GM18858 (cell line): ENCODE results near the gene YJU2.
"Not testable (repeated sequence)": the region's sequence is repeated elsewhere in the genome, so short reads cannot be mapped to it uniquely, and the experiment has no call there.

Experiments
- ATAC-seq: cut with Tn5 transposase; IDR thresholded peaks from one replicate; pipeline ENCODE4 v1.9.1; 2021; ENCODE audit not compliant: unreplicated experiment

Gene YJU2

DNA sequence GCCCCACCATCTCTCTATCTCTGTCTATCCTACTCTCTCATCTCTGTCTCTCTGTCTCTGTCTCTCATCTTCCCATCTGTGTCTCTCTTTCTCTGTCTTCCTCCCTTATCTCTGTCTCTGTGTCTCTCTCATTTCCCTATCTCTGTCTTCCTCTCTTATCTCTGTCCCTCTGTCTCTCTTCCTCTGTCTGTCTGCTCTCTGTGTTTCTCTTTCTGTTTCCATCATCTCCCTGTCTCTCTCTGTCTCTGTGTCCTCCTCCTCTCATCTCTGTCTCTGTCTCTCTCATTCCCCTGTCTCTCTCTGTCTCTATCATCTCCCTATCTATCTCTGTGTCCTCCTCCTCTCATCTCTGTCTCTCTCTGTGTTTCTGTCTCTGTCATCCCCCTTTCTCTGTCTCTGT is 19.1 kb upstream of the YJU2 start:
- ATAC-seq, result no peak

DNA sequence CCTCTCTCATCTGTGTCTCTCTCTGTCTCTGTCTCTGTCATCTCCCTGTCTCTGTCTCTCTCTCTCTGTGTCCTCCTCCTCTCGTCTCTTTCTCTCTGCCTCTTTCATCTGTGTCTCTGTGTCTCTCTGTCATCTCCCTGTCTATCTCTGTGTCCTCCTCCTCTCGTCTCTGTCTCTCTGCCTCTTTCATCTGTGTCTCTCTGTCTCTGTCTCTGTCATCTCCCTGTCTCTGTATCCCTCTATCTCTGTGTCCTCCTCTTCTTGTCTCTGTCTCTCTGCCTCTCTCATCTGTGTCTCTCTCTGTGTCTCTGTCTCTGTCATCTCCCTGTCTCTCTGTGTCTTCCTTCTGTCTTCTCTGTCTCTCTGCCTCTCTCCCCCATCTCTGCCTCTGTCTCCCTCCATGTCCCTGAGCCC is 18.1 kb upstream of the YJU2 start:
- no peak for ATAC-seq

DNA sequence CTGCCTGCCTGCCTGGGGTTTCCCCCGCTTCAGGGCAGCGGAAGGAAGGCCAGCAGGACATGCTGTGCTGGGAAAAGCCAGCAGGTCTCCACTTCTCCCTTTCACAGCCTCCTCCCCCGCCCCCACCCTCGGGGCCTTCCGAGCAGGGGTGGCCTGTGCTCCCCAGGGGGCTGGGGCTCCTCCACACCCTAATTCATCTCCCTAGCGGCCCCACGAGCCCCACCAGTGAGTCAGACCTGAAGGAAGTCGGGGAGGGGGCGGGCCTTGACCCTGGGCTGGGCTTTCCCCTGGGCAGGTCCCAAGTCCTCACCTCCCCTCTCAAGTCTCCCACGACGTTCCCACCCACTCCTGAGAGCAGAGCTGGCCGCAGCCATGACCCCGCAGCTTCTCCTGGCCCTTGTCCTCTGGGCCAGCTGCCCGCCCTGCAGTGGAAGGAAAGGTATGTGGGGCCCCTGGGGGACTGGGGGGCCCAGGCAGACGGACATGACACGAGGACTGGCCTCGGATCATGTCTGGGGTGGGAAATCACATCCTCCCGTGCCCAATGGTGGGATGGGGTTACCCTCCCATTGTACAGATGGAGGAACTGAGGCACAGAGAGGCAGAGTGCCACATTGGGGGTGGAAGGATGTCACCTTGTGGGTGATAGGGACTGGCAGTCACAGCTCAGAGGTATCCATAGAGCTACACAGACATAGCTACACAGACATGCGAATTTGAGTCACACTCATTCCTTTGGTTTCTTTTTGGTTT is 17.5 kb upstream of the YJU2 start, which contains the start of gene EBI3:
Gene EBI3, plus strand, starts transcription at position 345 of the 753 bp plus-strand sequence. Its CDS starts 28 bp downstream, at position 373.
- no peak for ATAC-seq

DNA sequence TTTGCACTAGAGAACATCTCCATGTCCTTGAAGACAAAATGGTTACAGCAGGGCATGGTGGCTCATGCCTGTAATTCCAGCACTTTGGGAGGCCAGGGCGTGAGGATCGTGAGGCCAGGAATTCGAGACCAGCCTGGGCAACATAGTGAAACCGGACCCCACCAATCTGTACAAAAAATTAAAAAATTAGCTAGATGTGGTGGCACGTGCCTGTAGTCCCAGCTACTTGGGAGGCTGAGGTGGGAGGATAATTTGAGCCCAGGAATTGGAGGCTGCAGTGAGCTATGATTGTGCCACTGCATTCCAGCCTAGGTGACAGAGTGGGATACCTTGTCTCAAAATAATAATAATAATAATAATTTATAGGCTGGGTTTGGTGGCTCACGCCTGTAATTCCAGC is 16.6 kb upstream of the YJU2 start:
- not testable (repeated sequence) for ATAC-seq

DNA sequence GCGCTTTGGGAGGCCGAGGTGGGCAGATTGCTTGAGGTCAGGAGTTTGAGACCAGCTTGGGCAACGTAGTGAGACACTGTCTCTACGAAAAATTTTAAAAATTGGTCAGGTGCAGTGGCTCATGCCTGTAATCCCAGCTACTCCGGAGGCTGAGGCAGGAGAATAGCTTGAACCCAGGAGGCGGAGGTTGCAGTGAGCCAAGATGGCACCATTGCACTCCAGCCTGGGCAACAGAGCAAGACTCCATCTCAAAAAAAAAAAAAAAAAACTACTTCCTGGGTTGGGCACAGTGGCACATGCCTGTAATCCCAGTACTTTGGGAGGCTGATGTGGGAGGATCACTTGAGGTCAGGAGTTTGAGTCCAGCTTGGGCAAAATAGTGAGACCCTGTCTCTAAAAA is 15.4 kb upstream of the YJU2 start:
- ATAC-seq, result not testable (repeated sequence)

DNA sequence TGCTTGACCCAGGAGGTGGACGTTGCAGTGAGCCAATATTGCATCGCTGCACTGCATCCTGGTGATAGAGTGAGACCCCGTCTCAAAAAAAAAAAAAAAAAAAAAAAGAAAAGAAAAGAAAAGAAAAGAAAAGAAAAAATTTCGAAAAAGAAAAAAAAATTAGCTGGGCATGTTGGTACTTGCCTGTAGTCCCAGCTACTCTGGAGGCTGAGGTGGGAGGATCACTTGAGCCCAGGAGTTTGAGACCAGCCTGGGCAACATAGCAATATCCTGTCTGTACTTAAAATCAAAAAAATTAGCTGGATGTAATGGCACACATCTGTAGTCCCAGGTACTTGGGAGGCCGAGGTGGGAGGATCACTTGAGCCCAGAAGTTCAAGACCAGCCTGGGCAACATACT is 14.7 kb upstream of the YJU2 start:
- not testable (repeated sequence) for ATAC-seq

DNA sequence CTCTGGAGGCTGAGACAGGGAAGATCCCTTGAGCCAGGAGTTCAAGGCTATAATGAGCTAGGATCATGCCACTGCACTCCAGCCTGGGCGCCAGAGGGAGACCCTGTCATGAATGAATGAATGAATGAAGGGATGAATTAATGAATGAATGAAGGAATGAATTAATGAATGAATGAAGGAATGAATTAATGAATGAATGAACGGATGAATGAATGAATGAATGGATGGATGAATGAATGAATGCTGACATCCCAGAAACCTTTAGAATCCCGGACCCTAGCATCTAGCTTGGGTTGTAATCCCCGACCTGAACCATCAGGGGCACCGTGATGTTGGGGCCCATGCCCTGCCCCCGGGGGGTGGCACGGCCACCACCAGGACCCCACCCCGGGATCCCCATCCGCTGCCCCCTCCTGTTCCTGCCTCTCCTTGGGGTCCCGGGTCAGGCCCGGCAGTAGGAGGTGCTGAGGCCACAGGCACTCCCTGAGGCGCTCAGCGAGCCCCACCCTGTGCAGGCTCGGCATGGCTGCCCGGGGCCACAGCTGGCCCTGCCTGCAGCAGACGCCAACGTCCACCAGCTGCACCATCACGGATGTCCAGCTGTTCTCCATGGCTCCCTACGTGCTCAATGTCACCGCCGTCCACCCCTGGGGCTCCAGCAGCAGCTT is 14.1 kb upstream of the YJU2 start:
- ATAC-seq, result no peak

DNA sequence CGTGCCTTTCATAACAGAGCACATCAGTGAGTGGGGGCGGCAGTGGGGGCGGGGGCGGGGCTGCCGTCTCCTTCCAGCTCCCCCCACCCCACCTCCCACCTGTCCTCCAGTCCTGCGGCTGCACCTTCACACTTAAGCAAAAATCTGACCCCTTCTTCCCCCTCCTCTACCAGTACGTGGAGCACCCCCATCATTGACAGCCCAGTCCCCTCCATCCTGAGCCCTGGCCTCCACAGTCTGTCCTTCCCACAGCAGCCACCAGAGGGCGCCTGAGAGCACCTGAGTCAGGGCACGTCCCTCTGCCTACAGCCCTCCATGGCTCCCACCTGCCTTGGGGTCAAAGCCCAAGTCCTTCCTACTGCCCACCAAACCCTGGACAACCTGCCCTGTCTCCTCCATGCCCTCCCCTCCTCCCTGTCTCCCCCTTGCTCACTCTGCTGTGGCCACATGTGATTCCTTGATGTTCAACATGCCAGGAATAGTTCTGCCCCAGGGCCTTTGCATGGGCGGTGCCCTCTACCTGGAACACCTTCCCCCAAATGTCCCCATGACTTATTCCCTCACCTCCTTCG is 13.5 kb upstream of the YJU2 start:
- ATAC-seq, result no peak

DNA sequence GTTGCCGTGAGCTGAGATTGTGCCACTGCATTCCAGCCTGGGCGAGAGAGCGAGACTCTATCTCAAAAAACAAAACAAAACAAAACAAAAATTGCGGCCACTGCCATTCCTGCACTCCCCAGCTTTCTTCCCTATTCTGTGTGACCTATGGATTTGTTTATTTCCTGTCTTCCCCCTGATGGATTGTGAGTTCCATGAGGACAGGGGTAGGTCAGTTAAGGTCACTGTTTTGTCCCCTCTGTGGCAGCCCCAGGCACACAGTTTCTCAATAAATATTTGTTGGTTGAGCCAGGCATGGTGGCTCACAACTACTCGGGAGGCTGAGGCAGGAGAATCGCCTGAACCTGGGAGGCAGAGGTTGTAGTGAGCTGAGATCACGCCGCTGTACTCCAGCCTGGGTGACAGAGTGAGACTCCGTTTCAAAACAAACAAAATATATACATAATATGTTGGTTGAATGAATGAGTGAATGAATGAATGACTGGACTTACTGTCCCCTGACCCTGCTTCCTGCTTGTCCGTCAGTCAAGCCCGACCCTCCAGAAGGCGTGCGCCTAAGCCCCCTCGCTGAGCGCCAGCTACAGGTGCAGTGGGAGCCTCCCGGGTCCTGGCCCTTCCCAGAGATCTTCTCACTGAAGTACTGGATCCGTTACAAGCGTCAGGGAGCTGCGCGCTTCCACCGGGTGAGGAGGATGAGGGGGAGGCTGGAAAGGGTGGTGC is 12.6 kb upstream of the YJU2 start:
- no peak for ATAC-seq

DNA sequence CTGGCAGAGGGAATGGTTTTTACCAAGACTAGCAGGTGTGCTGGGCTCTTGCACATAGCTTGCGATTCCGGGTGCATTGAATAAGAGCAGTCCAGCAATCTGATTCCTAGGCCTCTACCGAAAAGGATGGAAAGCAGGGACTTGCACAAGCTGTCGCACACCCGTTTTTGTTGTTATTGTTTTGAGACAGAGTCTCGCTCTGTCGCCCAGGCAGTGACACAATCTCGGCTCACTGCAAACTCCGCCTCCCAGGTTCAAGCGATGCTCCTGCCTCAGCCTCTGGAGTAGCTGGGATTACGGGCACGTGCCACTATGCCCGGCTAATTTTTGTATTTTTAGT is 12.0 kb upstream of the YJU2 start:
- no peak for ATAC-seq

DNA sequence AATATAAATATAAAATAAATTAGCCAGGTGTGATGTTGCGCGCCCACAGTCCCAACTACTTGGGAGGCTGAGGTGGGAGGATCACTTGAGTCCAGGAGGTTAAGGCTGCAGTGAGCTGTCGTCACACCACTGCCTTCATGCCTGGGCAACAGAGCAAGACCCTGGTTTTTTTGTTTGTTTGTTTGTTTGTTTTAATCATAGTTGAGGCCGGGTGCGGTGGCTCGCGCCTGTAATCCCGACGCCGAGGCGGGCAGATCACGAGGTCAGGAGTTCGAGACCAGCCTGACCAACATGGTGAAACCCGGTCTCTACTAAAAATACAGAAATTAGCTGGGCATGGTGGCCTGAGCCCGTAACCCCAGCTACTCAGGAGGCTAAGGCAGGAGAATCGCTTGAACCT is 9.4 kb upstream of the YJU2 start:
- ATAC-seq, result not testable (repeated sequence)

DNA sequence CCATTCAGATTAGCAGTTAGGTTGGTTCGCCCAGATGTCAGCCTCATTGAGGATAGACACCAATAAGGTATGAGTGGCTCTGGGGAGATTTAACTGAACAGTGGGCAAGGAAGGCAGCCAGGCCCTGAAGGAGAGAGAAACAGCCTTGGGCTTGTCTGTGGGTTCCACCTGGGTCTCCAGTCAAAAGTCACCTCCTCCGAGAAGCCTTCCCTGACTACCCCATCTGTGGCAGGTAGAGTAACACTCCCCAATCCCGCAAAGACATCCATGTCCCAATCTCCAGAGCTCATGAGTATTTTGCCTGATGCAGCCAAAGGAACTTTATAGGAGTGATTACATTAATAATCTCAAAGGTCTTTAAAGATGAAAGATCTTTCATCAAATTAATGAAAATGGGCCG is 8.0 kb upstream of the YJU2 start:
- ATAC-seq, result no peak

DNA sequence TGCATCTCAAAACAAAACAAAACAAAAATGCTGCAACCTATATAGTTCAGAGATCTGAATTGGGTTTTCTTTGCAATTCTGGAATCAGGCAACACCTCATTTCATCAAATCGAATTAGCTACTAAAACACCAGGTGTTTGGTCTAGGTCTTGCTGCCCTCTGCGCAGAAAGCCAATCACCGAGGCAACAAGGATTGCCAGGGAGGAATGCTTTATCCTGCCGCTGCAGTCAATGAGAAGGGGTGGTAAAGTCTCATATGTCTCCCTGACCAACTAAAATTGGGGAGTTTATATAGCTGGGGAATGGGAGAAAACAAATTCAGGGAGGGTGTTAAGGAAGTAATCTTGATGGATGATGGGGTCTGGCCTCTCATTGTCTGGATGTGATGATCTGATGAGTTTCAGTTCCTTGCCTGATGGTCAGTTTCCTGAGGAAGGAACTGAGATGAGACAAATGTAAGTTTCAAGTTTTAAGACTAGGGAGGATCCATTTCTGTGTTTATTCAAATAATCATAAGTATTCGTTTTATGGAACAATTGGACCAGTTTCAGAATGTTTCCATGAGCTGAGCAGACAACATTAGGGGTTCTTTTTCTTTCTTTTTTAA is 5.0 kb upstream of the YJU2 start:
- no peak for ATAC-seq

DNA sequence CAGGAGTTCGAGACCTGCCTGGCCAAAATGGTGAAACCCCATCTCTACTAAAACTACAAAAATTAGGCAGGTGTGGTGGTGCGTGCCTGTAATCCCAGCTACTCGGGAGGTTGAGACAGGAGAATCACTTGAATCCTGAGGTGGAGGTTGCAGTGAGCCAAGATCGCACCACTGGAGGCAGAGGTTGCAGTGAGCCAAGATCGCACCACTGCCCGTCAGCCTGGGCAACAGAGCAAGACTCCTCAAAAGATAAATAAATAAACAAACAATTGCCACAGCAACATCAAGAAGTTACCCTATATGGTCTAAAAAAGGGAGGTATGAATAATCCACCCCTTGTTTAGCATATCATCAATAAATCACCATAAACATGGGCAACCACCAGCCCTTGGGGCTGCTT is 942 bp upstream of the YJU2 start:
- not testable (repeated sequence) for ATAC-seq

DNA sequence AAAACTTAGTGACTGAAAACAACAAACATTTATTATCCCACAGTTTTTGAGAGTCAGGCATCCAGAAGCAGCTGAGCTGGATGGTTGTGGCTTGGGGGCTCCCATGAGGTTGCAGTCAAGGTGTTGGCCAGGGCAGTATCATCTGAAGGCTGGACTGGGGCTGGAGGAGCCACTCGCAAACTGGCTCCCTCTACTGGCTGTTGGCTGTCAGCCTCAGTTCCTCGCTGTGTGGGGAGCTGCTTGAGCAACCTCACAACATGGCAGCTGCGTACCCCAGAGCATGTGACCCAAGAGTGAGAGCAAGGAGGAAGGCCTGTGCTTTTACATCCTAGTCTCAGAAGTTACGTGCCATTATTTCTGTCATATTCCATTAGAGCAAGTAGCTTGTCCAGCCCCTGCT is 9.7 kb downstream of the YJU2 start:
- no peak for ATAC-seq

DNA sequence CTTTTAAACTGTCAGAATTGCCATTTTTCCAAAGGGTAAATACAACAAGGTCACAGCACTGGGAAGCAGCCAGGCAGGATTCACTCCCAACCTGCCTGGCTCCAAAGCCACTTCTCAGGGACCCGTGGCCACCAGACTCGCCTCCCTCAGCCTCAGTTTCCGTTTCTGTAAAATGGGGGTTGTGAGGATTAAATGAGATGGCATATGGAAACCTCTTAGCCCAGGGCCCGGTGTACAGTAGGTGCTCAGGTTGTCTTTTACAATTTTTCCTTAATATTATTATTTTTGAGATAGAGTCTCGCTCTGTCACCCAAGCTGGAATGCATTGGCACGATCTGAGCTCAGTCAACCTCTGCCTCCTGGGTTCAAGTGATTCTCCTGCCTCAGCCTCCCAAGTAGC is 10.1 kb downstream of the YJU2 start:
- ATAC-seq, result no peak

DNA sequence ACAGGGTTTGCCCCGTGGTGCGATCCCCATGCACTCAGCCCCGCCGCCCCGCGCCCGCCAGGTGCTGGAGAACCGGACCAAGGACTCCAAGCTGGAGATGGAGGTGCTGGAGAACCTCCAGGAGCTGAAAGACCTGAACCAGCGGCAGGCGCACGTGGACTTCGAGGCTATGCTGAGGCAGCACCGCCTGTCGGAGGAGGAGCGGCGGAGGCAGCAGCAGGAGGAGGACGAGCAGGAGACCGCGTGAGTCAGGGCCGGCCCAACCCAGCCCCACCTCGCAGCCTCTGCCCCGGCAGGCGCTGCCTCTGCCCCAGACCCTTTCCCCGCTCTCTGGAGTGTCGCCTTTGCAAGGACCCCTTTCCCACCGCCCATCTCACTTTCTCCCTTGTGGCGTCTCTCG is 11.3 kb downstream of the YJU2 start:
- ATAC-seq, result no peak

DNA sequence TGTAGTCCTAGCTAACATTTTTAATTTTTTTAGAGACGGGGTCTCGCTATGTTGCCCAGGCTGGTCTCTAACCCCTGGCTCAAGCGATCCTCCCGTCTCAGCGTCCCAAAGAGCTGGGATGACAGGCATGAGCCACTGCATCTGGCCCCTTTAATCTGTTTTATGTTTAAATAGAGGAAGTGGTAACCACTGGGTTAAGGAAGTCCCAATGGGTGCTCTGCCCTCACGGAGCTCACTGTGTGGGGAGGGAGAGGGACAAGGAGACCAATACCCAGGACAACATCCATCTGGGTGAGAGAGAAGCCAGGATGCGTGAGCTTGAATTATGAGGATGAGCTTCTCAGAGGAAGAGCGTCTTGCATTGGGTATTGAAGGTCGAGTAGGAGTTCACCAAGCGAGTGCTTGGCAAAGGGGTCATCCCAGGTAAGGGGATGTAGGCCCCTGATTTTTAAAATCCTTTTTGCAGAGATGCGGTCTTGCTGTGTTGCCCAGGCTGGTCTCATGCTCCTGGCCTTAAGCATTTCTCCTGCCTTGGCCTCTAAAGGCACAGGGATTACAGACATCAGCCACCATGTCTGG is 13.8 kb downstream of the YJU2 start:
- no peak for ATAC-seq

DNA sequence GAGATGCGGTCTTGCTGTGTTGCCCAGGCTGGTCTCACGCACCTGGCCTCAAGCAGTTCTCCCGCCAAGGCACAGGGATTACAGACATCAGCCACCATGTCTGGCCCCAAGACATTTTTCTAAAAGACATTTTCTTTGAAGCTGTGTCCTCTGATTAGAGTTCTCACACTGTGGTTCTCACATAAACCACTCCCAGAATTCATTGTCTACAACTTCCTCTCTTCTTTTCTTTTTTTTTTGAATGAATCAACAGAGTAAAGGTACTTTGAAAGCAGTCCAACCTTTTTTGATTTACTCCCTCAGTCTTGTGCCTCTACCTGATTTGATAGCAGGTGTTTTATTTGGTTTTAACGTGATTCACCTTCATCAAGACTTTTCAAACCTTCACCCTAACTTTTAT is 17.9 kb downstream of the YJU2 start:
- no peak for ATAC-seq

DNA sequence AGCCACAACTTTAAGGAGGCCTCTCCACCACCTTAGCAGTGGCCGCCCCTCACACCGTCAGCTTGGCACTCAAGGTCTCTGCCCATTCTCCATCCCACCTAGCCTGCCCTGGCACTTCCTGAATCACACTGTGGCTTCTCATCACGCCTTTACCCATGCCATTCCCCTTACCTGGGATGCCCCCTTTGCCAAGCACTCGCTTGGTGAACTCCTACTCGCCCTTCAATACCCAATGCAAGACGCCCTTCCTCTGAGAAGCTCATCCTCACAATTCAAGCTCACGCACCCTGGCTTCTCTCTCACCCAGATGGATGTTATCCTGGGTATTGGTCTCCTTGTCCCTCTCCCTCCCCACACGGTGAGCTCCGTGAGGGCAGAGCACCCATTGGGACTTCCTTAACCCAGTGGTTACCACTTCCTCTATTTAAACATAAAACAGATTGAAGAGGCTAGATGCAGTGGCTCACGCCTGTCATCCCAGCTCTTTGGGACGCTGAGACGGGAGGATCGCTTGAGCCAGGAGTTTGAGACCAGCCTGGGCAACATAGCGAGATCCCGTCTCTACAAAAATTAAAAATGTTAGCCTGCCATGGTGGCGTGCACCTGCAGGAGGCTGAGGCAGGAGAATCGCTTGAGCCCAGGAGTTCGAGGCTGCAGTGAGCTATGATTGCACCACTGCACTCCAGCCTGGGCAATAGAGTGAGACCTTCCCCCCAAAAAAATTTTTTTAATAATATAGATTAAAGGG is 19.5 kb downstream of the YJU2 start:
- ATAC-seq, result no peak
